Measurements from ENCODE around the gene ASPG. TPM values are rescaled to one million over a fixed set of nuclear protein-coding genes. Genes with fewer than 3 reads are reported as not detected.

Gene ASPG
- total and polyA plus RNA-seq, 2 of the 13 experiments (the other 11 are each of a cell fraction or from before 2014, with no cell fraction given) = not detected

DNA sequence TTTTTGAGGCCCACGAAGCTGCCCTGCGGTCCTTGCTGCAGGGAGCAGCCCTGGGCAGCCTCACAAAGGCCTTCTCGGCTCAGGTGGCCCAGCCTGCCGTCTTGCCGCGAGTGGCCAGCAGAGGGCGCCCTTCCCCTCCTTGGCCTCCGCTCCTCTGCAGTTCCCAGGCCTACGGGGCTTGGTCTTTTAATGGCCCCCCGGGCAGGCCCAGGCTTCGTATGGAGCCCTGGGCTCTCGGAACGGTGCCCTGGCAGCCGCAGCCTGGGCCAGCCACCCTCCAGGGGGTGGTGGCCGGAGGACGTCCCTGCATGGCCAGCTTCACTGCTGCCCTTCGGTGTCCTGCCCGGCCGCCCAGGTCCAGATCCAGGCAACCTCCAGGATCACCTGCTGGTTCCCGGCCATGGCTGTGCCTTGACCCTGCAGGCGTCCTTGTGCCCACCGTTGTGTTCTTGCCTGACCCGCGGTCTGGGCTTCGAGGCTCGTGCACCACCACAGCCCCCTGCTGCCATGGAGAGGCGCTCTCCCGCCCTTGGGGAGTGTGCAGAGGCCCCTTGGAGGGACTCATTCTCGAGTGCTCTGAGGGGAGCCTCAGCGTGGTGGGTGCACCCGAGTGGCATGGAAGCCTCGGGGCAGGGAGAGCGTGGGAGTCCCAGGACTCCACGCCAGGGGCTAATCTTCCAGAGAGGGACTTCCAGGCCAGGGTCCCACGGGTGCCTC, 9.4 kb downstream of the ASPG start:
- Histone ChIP-seq H3K79me2 (ENCODE audit: insufficient read depth, low read length) (no peaks in the 10 kb centered on the region), H2AFZ (ENCODE audit: low read length) (no peak overlapping the region), H3K27me3 (ENCODE audit: control insufficient read depth in 1 of 2, insufficient read depth in 2 of 2, low read length in 2 of 2) (peaks cover 3 to 22% of the 10 kb centered on the region in 2 experiments; a peak in 3 of 5 replicates), H3K27ac (ENCODE audit: extremely low read length, insufficient read depth, low read length) (no peak overlapping the region), H3K36me3 (replicated peaks in 1 of 2; ENCODE audit: control insufficient read depth in 1 of 2, insufficient read depth in 2 of 2, low read length in 2 of 2) (no peaks in the 10 kb centered on the region), H3K9me3 (ENCODE audit: low read length) (no peaks in the 10 kb centered on the region), H3K4me1 (ENCODE audit: insufficient read depth, low read length) (peaks cover 7% of the 10 kb centered on the region; the same call in 1 of the 2 replicates), H3K4me2 (ENCODE audit: low read depth, low read length) (no peak overlapping the region), H3K9ac (ENCODE audit: insufficient read depth, low read depth, low read length) (no peak overlapping the region), H4K20me1 (ENCODE audit: insufficient read depth, low read length) (no peaks in the 10 kb centered on the region; the same call in 1 of the 2 replicates), H3K4me3 (replicated peaks in 1 of 3; ENCODE audit: insufficient read depth in 1 of 3, low read depth in 2 of 3, low read length in 3 of 3) (no peak overlapping the region)
- BruUV-seq (replicated peaks) = no TSS peak
- DNase-seq (ENCODE audit: low spot score) (no peak), ATAC-seq (peak; percentile 76), FAIRE-seq (no peak)
- ChIA-PET POLR2A (no interaction called here), CTCF (ENCODE audit: low intra/inter-chr PET ratio, low total read pairs) (interaction anchor here (1.0 to 1.4 kb wide), 3 partner anchors 17 to 43 kb away, joined by 3 to 6 read pairs (median 5); no protein-coding TSS in a partner anchor)
- no CpG with 5 or more reads among the region's 35 CpGs for WGBS (ENCODE audit: low lambda C conversion rate)
- in situ Hi-C loops (cut with HindIII; ENCODE audit: extremely low pct_ligation_motif_present, low pct_unique_long_range_greater_than_20kb) (loop anchor here (5.0 kb wide), 1 partner anchor 37 kb away; no protein-coding TSS in a partner anchor), intact Hi-C loops (cut with micrococcal nuclease; ENCODE audit: unreplicated experiment) (no loop called here)
- TF ChIP-seq STAG1 (CRISPR knock-in tag; IDR thresholded peaks at IDR 0.05) (peak; percentile 57), TMF1 (CRISPR knock-in tag; IDR thresholded peaks at IDR 0.05; ENCODE audit: low read depth) (no peak), CCDC6 (CRISPR knock-in tag; IDR thresholded peaks at IDR 0.05) (no peak), SYNCRIP (IDR thresholded peaks at IDR 0.05; ENCODE audit: insufficient read depth, low read depth, low read length) (no peak), SP1 (IDR thresholded peaks at IDR 0.05) (no peak), SP1 (CRISPR knock-in tag; IDR thresholded peaks at IDR 0.05) (no peak), ZNF121 (CRISPR knock-in tag; IDR thresholded peaks at IDR 0.05) (no peak), ZNF350 (CRISPR knock-in tag; IDR thresholded peaks at IDR 0.05; ENCODE audit: borderline replicate concordance, low read depth) (no peak), ZNF225 (CRISPR knock-in tag; IDR thresholded peaks at IDR 0.05) (no peak), NFE2 (CRISPR knock-in tag; IDR thresholded peaks at IDR 0.05) (no peak), GZF1 (CRISPR knock-in tag; IDR thresholded peaks at IDR 0.05) (no peak), NFKB2 (CRISPR knock-in tag; IDR thresholded peaks at IDR 0.05; ENCODE audit: borderline replicate concordance) (peak; percentile 29; the same call in 1 of the 2 replicates), HNRNPH1 (optimal IDR thresholded peaks at IDR 0.05; ENCODE audit: low read depth, low read length) (no peak), MXD4 (CRISPR knock-in tag; IDR thresholded peaks at IDR 0.05) (no peak), ZFP41 (CRISPR knock-in tag; IDR thresholded peaks at IDR 0.05; ENCODE audit: borderline replicate concordance) (no peak), ZNF33B (CRISPR knock-in tag; IDR thresholded peaks at IDR 0.05) (no peak), REPIN1 (CRISPR knock-in tag; IDR thresholded peaks at IDR 0.05; ENCODE audit: borderline replicate concordance, low read depth) (no peak), ZFX (CRISPR knock-in tag; IDR thresholded peaks at IDR 0.05; ENCODE audit: low read depth) (peak; percentile 65), XRCC5 (optimal IDR thresholded peaks at IDR 0.05; ENCODE audit: low read length) (peak; percentile 88), KDM2A (CRISPR knock-in tag; IDR thresholded peaks at IDR 0.05; ENCODE audit: borderline replicate concordance, low read depth) (peak; percentile 37; the same call in 1 of the 2 replicates), PHF8 (CRISPR knock-in tag; IDR thresholded peaks at IDR 0.05) (no peak)
- TF ChIP-seq, protein P1, sequence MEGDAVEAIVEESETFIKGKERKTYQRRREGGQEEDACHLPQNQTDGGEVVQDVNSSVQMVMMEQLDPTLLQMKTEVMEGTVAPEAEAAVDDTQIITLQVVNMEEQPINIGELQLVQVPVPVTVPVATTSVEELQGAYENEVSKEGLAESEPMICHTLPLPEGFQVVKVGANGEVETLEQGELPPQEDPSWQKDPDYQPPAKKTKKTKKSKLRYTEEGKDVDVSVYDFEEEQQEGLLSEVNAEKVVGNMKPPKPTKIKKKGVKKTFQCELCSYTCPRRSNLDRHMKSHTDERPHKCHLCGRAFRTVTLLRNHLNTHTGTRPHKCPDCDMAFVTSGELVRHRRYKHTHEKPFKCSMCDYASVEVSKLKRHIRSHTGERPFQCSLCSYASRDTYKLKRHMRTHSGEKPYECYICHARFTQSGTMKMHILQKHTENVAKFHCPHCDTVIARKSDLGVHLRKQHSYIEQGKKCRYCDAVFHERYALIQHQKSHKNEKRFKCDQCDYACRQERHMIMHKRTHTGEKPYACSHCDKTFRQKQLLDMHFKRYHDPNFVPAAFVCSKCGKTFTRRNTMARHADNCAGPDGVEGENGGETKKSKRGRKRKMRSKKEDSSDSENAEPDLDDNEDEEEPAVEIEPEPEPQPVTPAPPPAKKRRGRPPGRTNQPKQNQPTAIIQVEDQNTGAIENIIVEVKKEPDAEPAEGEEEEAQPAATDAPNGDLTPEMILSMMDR (CRISPR knock-in tag; IDR thresholded peaks at IDR 0.05) = peak; percentile 90
- TF ChIP-seq, protein P2, sequence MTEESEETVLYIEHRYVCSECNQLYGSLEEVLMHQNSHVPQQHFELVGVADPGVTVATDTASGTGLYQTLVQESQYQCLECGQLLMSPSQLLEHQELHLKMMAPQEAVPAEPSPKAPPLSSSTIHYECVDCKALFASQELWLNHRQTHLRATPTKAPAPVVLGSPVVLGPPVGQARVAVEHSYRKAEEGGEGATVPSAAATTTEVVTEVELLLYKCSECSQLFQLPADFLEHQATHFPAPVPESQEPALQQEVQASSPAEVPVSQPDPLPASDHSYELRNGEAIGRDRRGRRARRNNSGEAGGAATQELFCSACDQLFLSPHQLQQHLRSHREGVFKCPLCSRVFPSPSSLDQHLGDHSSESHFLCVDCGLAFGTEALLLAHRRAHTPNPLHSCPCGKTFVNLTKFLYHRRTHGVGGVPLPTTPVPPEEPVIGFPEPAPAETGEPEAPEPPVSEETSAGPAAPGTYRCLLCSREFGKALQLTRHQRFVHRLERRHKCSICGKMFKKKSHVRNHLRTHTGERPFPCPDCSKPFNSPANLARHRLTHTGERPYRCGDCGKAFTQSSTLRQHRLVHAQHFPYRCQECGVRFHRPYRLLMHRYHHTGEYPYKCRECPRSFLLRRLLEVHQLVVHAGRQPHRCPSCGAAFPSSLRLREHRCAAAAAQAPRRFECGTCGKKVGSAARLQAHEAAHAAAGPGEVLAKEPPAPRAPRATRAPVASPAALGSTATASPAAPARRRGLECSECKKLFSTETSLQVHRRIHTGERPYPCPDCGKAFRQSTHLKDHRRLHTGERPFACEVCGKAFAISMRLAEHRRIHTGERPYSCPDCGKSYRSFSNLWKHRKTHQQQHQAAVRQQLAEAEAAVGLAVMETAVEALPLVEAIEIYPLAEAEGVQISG (CRISPR knock-in tag; IDR thresholded peaks at IDR 0.05) = no peak

Data from HepG2 (cell line).